HG02870 (cell line): Measurements from ENCODE around the gene CLPTM1L.
"Not testable (repeated sequence)": the region's sequence is repeated elsewhere in the genome, so short reads cannot be mapped to it uniquely, and the experiment has no call there.

Experiments
- ATAC-seq: cut with Tn5 transposase; IDR thresholded peaks from one replicate; pipeline ENCODE4 v1.9.1; 2021; ENCODE audit warnings: mild to moderate bottlenecking, moderate library complexity; ENCODE audit not compliant: unreplicated experiment

CLPTM1L gene

GRCh38 chr5:1280177-1281037 is 64.5 kb downstream of the CLPTM1L start:
- no peak for ATAC-seq

- ATAC-seq = no peak
Measured at GRCh38 chr5:1279443-1280151, 65.3 kb downstream of the CLPTM1L start.

DNA sequence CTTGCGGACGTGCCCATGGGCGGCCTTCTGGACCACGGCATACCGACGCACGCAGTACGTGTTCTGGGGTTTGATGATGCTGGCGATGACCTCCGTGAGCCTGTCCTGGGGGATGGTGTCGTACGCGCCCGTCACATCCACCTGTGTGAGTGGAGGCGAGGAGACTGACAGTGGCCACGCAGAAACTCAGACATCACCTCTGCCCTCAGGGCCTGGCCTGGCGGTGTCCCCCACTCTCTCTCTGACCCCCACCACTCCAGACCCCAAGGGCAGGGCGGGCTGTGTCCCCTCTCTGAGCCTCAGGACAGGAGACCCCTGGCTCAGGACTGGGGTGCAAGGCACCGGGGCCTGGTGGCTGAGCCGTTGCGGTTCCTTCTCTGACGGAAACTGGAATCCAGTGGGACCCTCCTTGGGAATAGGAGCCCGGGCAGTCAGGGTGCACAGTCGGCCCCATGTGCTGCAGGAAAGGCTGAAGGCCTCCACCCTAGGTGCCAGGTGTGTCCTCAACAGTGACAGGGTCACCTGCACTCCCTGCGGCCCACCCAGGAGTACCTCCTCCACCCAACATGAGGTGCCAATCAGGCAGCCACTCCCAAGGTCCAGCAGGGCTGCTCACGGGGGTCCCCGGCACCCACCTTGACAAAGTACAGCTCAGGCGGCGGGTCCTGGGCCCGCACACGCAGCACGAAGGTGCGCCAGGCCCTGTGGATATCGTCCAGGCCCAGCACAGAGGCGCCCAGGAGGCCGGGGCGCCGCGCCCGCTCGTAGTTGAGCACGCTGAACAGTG is 66.0 kb downstream of the CLPTM1L start:
- no peak for ATAC-seq

DNA sequence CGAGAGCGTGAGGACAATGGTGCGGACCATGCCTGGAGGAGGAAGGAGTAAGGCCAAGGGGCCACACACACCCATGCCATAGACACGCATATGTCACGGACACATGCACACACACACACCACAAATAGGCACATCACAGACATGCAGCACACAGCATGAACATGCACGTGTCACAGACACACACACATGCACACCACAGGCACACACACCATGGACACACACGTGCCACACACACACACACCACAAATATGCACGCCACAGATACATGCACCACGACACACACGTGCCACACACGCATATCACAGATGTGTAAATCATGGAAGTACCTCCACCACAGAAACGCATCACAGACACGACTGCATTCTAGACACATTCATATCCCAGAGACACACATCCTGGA is 66.7 kb downstream of the CLPTM1L start:
- no peak for ATAC-seq

- ATAC-seq = no peak
Measured at GRCh38 chr5:1277781-1278180, 67.1 kb downstream of the CLPTM1L start.

- no peak for ATAC-seq
Measured at GRCh38 chr5:1277331-1277730, 67.6 kb downstream of the CLPTM1L start.

- ATAC-seq = no peak
Measured at GRCh38 chr5:1276930-1277329, 68.0 kb downstream of the CLPTM1L start.

GRCh38 chr5:1275397-1276391 is 69.2 kb downstream of the CLPTM1L start:
- ATAC-seq = not testable (repeated sequence)

GRCh38 chr5:1274471-1274870 is 70.4 kb downstream of the CLPTM1L start:
- no peak for ATAC-seq

DNA sequence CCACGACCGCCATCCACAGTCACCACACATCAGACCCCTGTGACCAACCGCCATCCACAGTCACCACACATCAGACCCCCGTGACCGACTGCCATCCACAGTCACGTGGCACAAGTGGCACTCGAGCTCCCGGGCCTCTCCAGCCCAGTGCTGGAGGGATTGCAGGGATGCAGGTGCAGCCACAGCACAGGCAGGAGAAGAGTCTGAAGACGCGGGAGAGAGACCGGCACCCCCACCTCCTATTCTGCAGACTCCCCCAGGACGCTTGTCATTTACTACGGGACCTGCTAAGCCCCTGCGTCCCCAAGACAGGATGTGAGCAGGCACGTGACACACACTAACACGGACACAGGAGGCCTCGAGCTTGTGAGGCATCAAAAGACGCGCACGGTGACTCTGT is 71.2 kb downstream of the CLPTM1L start:
- no peak for ATAC-seq

- ATAC-seq = no peak
Measured at GRCh38 chr5:1272201-1272600, 72.7 kb downstream of the CLPTM1L start.

DNA sequence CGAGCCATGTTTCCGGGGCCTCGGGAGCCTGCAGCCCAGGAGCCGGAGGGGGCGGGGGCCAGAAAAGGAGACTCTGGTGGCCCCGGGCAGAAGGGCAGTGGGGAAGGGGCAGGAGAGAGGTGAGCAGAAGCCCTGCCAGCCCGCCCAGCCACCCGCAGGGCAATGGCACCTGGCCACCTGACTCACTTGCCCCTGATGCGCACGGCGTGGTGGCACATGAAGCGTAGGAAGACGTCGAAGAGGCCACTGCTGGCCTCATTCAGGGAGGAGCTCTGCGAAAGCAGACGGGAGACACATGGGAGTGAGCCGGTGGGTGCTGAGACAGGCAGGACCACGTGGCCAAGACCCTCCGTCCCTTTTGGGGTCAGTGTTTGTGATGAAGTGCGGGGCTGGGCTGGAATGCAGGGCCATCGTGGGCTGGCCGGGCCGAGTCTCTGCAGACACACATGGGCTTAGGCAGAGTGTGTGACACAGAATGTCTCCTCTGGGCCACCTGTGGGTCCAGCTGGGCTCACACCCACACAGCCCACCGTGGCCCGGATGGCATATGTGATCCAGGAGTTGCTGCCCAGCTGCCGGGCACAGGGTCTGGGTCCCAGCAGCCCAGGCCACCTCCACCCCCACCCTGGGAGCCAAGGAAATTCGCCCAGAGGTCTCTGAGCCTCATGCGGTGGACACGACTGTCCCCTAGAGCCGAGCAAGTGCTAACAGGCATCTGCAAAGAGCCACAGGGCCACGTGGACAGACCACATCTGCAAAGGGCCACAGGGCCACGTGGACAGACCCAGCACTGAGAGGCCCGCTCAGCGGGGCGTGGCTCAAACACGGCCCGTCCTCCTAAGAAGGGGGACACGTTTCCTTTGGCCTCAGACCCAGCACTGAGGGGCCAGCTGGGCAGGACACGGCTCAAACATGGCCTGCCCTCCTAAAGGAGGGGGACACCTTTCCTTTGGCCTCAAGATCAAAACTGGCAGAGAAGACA is 73.7 kb downstream of the CLPTM1L start:
- ATAC-seq = no peak

DNA sequence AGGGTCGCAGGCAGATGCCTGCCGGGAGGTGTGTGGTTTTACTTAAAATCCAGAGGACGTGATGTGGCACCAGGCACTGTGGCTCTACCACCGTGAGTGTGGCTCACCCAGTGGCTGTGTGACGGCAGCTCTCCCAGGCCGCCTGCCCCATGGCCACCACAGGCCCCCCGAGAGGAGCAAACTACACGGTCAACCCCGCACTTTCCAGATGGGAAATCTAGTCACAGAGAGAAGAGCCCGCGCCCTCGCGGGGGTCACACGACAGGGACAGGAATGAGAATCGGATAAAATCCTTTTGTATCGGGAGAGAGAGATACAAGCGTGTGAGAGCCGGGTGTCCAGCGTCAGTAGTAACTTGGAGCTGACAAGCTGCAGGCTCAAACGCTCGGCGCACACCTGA is 74.5 kb downstream of the CLPTM1L start:
- ATAC-seq = no peak

- ATAC-seq = no peak
Measured at GRCh38 chr5:1268666-1269065, 76.2 kb downstream of the CLPTM1L start.

DNA sequence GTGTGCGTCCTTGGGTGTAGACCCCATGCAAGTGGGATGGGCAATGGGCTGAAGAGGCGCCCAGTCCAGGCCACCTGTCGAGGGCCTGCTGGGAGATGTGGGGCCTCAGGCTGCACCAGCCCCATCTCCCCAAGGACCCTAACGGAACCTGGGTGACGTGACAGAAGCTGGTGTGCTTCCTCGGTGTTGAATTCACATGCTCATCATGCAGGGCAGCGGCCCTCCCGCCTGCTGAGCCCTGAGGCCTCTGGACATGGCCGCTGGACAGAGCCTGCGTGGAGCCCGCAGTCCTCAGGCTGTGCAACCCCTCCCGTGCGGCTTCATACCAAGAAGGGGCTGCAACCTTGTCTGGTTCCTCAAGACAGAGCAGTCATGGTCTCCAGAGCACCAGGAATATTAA is 76.8 kb downstream of the CLPTM1L start:
- no peak for ATAC-seq
